Urothelium cell line (cell line): ENCODE measurements around the gene THRSP.
"Not testable (repeated sequence)": the region's sequence is repeated elsewhere in the genome, so short reads cannot be mapped to it uniquely, and the experiment has no call there.

ENCODE experiments used
- DNase-seq: peaks from one replicate; pipeline ENCODE4 v3.0.0; 2011; ENCODE audit warnings: low spot score, mixed read lengths
- FAIRE-seq: peaks from 2 replicates; lab custom pipeline; 2011; peaks lifted over from hg19 to GRCh38; lab: Jason Lieb, UNC

Gene THRSP

DNA sequence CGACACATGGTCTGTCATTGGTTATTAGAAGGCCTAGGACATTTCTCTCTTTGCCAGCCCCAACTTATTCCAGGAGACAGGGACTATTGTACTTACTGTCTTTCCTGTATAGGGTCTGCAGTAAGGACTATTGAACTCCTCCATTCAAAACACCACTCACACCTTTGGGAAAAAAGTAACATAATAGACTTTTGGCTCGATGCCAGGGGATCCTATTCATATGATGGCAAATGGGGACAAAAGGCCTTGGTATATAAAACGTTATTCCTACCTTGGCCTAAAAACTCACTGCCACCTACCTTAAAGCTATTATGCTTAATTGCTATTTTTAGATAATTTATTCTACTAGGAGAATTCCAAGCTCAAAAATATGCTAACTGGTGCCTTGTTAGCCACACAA is 22.3 kb downstream of the THRSP start:
- DNase-seq = no peak
- FAIRE-seq = no peak

GRCh38 chr11:78086521-78087074 is 22.9 kb downstream of the THRSP start:
- FAIRE-seq, DNase-seq: not testable (repeated sequence)

- no peak for FAIRE-seq
- no peak for DNase-seq
Observed at GRCh38 chr11:78094250-78094649, 30.6 kb downstream of the THRSP start.

DNA sequence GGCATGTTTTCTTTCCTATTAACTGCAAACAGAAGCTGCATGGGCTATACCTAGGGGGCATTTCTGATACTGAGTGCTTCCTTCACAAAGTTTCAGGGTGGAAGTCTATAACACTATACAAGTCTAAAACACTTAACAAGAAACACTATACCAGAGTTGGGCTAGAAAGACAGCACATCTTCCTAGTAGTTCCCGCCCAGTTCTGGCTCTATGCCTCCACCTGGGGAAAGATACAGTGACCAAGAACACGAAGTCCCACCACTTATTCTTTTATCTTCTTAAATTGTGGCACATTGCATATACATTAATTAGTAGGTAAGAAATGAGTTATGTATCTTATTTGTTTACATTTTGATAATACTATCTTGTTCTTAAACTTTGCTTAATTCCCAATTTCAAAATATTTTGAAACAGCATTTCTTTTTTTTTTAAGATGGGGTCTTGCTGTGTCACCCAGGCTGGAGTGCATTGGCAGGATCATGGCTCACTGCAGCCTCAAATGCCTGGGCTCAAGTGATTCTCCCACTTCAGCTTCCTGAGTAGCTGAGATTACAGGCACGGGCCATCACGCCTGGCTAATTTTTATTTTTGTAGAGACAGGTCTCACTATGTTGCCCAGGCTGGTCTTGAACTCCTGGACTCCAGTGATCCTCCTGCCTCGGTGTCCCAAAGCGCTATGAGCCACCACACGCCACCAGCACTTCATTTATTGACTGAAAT is 34.2 kb downstream of the THRSP start:
- FAIRE-seq = no peak

GRCh38 chr11:78099666-78100065 is 36.0 kb downstream of the THRSP start:
- no peak for DNase-seq
- FAIRE-seq = no peak

More for the DNA sequence above, 34.2 kb downstream of the THRSP start:
- no peak for DNase-seq

GRCh38 chr11:78100261-78100660 is 36.6 kb downstream of the THRSP start:
- FAIRE-seq (no peak), DNase-seq (no peak)

GRCh38 chr11:78100676-78101472 is 37.2 kb downstream of the THRSP start:
- DNase-seq = no peak
- no peak for FAIRE-seq

- no peak for FAIRE-seq
- no peak for DNase-seq
Observed at GRCh38 chr11:78109081-78110015, 45.7 kb downstream of the THRSP start.

DNA sequence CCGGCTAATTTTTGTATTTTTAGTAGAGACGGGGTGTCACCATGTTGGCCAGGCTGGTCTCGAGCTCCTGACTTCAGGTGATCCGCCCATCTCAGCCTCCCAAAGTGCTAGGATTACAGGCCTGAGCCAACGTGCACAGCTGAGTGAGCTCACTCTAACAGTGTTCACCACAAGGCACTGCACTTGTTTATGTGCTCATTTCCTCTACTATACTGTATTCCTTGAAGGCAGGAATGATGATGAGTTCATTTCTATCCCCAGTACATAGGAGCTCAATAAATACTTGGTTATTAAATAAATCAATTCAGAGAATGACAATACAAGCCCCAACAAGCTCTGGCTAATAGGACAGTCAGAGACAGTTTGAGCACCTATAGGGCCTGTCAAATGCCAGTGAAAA is 46.7 kb downstream of the THRSP start:
- DNase-seq (no peak), FAIRE-seq (no peak)

GRCh38 chr11:78110830-78111229 is 47.2 kb downstream of the THRSP start:
- DNase-seq (no peak), FAIRE-seq (no peak)

GRCh38 chr11:78111298-78111697 is 47.6 kb downstream of the THRSP start:
- FAIRE-seq (no peak), DNase-seq (no peak)

DNA sequence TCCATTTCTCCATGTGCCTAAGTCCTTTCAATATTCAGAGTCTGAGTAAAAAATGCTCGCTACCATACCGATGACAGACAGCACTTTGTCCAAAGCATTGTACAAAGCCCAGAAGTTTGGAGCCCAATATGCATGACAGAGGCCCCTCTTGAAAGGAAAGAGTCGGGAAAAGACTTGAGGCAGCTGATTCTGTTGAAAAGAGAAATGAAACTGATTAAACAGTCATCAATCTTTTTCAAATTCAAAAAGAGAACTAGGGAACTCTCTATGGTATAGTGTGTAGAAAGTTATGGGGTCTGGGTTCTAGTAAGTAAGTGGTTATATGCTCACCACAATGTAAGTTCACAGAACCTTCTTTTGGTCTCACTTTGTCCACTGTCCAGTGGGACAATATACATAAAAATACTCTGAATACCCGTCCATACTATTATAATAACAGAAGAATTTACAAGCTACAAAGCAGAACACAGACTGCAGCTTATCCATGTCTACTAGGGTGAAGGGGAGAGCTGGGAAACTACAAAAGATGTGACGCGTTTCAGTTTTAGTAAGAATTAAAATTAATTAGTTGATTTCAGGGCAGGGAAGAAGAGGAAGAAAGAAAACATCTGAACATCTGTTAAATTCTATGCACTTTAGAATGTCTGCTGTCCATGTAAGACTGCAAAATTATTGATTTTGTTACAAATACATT is 49.1 kb downstream of the THRSP start:
- DNase-seq (no peak), FAIRE-seq (no peak)
